ENCODE data around the gene ATP10B.

DNA sequence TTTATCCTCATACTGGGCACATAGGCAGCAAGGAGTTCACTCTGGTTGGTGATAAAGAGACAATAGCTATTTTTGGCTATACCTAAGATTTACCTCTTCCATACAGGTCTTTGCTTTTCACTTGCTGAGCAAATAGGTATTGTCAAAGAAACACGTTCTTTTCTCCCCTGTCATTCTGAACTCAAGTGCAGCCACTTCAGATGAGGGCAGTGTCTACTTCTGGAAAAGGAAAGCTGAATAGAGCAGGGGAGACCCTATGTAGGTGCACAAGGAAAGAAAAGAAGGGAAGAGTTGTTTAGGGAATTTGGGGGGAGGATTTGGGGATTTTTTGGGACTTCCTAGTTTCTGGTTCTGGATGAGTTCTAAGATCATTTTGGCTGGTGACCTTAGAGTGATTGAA, 109.6 kb downstream of the ATP10B start:
- TF ChIP-seq POLR2A (IDR thresholded peaks at IDR 0.05; ENCODE audit: low read length) (no peak), GATA1 (IDR thresholded peaks at IDR 0.05; ENCODE audit: low read depth, low read length) (no peak)

All from erythroblast (primary cell).